K562 (cell line): Measurements from ENCODE around the gene A1BG. TPM values are rescaled to one million over a fixed set of nuclear protein-coding genes. Genes with fewer than 3 reads are reported as not detected.
A peak's percentile ranks its signal among the peaks of the same experiment; 100 is the strongest.

Source experiments
- ATAC-seq: fragments of 200-7000 bp; cut with Tn5 transposase; 3 replicates; pipeline ENCODE4 v1.9.1; 2020; ENCODE audit warnings: moderate library complexity
- BruUV-seq: library from RNA; stranded (reverse); fragments of 400-500 nt; replicated peaks from 2 replicates; lab custom pipeline; 2021; lab: Mats Ljungman, UMichigan
- CTCF ChIA-PET: fragments of 300-600 bp; formaldehyde crosslinking; extraction: SDS; loops from one replicate; lab custom pipeline; 2021; ENCODE audit warnings: low intra/inter-chr PET ratio; lab: Yijun Ruan, JAX
- POLR2A ChIA-PET: fragments of 300-600, 350-650 bp; sonication (Branson Sonifier 250); formaldehyde crosslinking; extraction: SDS; loops from one replicate; lab custom pipeline; 2021; ENCODE audit warnings: antibody characterized with exemption, inconsistent platforms; lab: Yijun Ruan, JAX
- DNase-seq, 4 experiments: peaks; one replicate each; pipeline versions ENCODE4 v3.0.0 to v3.0.0-alpha.2; 2011 to 2018; ENCODE audit warnings: low spot score in 3 of 4, mixed read lengths in 3 of 4; ENCODE audit errors: extremely low read depth in 1 of 4
- FAIRE-seq: peaks from 2 replicates; lab custom pipeline; 2011; peaks lifted over from hg19 to GRCh38; lab: Jason Lieb, UNC
- H2AFZ ChIP-seq: 2 replicates; pipeline ENCODE4 v1.6.0; 2011; ENCODE audit warnings: low read depth, low read length, control low read depth, inconsistent platforms
- H3K27ac ChIP-seq: fragments of 200-600 bp; 3 replicates; pipeline ENCODE4 v1.8.0; 2011; ENCODE audit warnings: low read depth, mild to moderate bottlenecking, control low read depth, inconsistent platforms, low read length, moderate library complexity, mixed read lengths; ENCODE audit errors: extremely low read depth
- H3K27me3 ChIP-seq, 2 experiments: fragments of 300-600 bp in 1 of 2; 2 replicates in 1 of 2; 3 replicates in 1 of 2; pipeline versions ENCODE4 v1.6.0 to v1.8.0; 2011; ENCODE audit warnings: inconsistent platforms in 2 of 2, low read length in 2 of 2, mild to moderate bottlenecking in 1 of 2, mixed read lengths in 1 of 2, moderate library complexity in 1 of 2; ENCODE audit not compliant: control insufficient read depth in 2 of 2, insufficient read depth in 2 of 2
- H3K36me3 ChIP-seq: fragments of 300-600 bp; 3 replicates; pipeline ENCODE4 v1.8.0; 2011; ENCODE audit warnings: mild to moderate bottlenecking, low read length, inconsistent platforms; ENCODE audit not compliant: control insufficient read depth, insufficient read depth
- H3K4me1 ChIP-seq, 2 experiments: fragments of 200-600 bp in 1 of 2; replicated peaks in 1 of 2; 2 replicates in 1 of 2; 3 replicates in 1 of 2; pipeline versions ENCODE4 v1.5.1 to v1.8.0; 2011; ENCODE audit warnings: inconsistent platforms in 2 of 2, low read length in 2 of 2, mild to moderate bottlenecking in 1 of 2, mixed read lengths in 1 of 2, moderate library complexity in 1 of 2; ENCODE audit not compliant: control insufficient read depth in 2 of 2, insufficient read depth in 2 of 2
- H3K4me2 ChIP-seq: 2 replicates; pipeline ENCODE4 v1.6.1; 2011; ENCODE audit warnings: low read length, control low read depth, inconsistent platforms, mixed read lengths; ENCODE audit not compliant: insufficient read depth
- H3K4me3 ChIP-seq: fragments of 200-600 bp; sonication (generic), shearing (Covaris generic); 2 replicates; pipeline ENCODE4 v1.5.1; 2016; ENCODE audit warnings: control low read depth, inconsistent platforms
- H3K79me2 ChIP-seq: fragments of 200-600 bp; 3 replicates; pipeline ENCODE4 v1.8.0; 2011; ENCODE audit warnings: low read length, inconsistent platforms; ENCODE audit not compliant: control insufficient read depth, insufficient read depth
- H3K9ac ChIP-seq, 2 experiments: 2 replicates each; pipeline versions ENCODE4 v1.6.0 to v1.6.1; 2011; ENCODE audit warnings: low read depth in 2 of 2, low read length in 2 of 2, control low read depth in 1 of 2, inconsistent platforms in 1 of 2, mild to moderate bottlenecking in 1 of 2, mixed read lengths in 1 of 2; ENCODE audit not compliant: insufficient read depth in 1 of 2
- H3K9me1 ChIP-seq: one replicate; pipeline ENCODE4 v1.6.0; 2011; ENCODE audit warnings: inconsistent platforms, mild to moderate bottlenecking, low read length, moderate library complexity; ENCODE audit not compliant: control insufficient read depth, insufficient read depth
- H3K9me3 ChIP-seq: replicated peaks from 2 replicates; pipeline ENCODE4 v1.5.1; 2011; ENCODE audit warnings: low read depth, low read length, inconsistent platforms; ENCODE audit not compliant: control insufficient read depth, insufficient read depth
- H4K20me1 ChIP-seq: replicated peaks from 2 replicates; pipeline ENCODE4 v1.6.1; 2011; ENCODE audit warnings: low read length, inconsistent platforms, mixed read lengths; ENCODE audit not compliant: control insufficient read depth, insufficient read depth
- AFF1 ChIP-seq, 2 experiments: fragments of 450-650 bp; IDR thresholded peaks; 2 replicates each; pipeline ENCODE4 v1.6.1; 2018; ENCODE audit warnings: mild to moderate bottlenecking in 2 of 2, low read depth in 1 of 2; ENCODE audit not compliant: partially characterized antibody in 2 of 2
- ARID4B ChIP-seq: sonication (generic); formaldehyde crosslinking; IDR thresholded peaks from 2 replicates; pipeline ENCODE4 v1.8.0; 2022; ENCODE audit warnings: mild to moderate bottlenecking, missing genetic modification reagents
- ASH1L ChIP-seq: fragments of 450-650 bp; IDR thresholded peaks from 2 replicates; pipeline ENCODE4 v1.6.1; 2018; ENCODE audit warnings: borderline replicate concordance, mild to moderate bottlenecking, low read depth; ENCODE audit not compliant: partially characterized antibody
- ATF3 ChIP-seq, 2 experiments: fragments of 450-650 bp in 1 of 2; sonication (generic) in 1 of 2; formaldehyde crosslinking in 1 of 2; IDR thresholded peaks in 1 of 2; conservative IDR thresholded peaks in 1 of 2; 2 replicates each; pipeline versions ENCODE4 v1.6.1 to v1.8.1; 2016 to 2023; ENCODE audit warnings: mild to moderate bottlenecking in 2 of 2, moderate library complexity in 2 of 2, inconsistent platforms in 1 of 2, missing genetic modification reagents in 1 of 2
- KLF10 ChIP-seq: fragments of 250-450 bp; sonication (Bioruptor Pico); IDR thresholded peaks from 2 replicates; pipeline ENCODE4 v1.6.1; 2021; ENCODE audit warnings: matching md5 sums
- PRMT5 ChIP-seq: sonication (generic); formaldehyde crosslinking; IDR thresholded peaks from 2 replicates; pipeline ENCODE4 v1.5.0; 2020; ENCODE audit warnings: missing genetic modification reagents
- ZNF224 ChIP-seq: sonication (generic); formaldehyde crosslinking; IDR thresholded peaks from 2 replicates; pipeline ENCODE4 v1.8.0; 2022; ENCODE audit warnings: mild to moderate bottlenecking, missing genetic modification reagents
- ZNF644 ChIP-seq: fragments of 200-800 bp; sonication (Bioruptor generic); IDR thresholded peaks from 2 replicates; pipeline ENCODE4 v1.6.1; 2016; ENCODE audit warnings: low read depth, missing genetic modification characterization, missing compliant biosample characterization
- WGBS: fragments of 100-300 bp; shearing (Covaris generic); methylation state at CpG from one replicate; pipeline ENCODE4 v1.1.6; 2016; ENCODE audit warnings: low coverage, mixed read lengths; ENCODE audit not compliant: insufficient coverage; ENCODE audit errors: missing lambda C conversion rate; 5-methylcytosine and 5-hydroxymethylcytosine counted together
- in situ Hi-C: fragments of 300-500 bp; cut with MboI; formaldehyde crosslinking; loops from 4 replicates; pipeline ENCODE4 v1.15.0; 2018; ENCODE audit warnings: inconsistent platforms, mixed read lengths
- intact Hi-C: fragments of 100-400 bp; cut with micrococcal nuclease; formaldehyde crosslinking; loops from 2 replicates; pipeline ENCODE4 v1.14.2; 2022
- polyA plus RNA-seq, 8 experiments: library from polyadenylated mRNA; depleted of rRNA in 4 of 8; stranded (reverse) in 5 of 8; unstranded in 3 of 8; fragments of >200 nt; fragmentation: Nextera tagmentation in 2 of 8; fragmentation: Illumina TruSeq in 1 of 8; extraction: Ambion mirVana in 2 of 8; extraction: Trizol in 1 of 8; gene quantifications; 2 replicates each; pipeline versions ENCODE4 v1.2.1 to v1.2.3, GENCODE V29; 2011 to 2014; ENCODE audit warnings: inconsistent platforms in 1 of 8, missing spikeins in 1 of 8
- total RNA-seq, 7 experiments: library from RNA; depleted of rRNA in 6 of 7; stranded (reverse); fragments of >200 nt in 6 of 7; fragmentation: Illumina TruSeq in 2 of 7; extraction: Trizol in 2 of 7; gene quantifications; 2 replicates each; pipeline versions ENCODE4 v1.2.1 to v1.2.3, GENCODE V29; 2011 to 2021; ENCODE audit warnings: low replicate concordance in 1 of 7

Gene A1BG
- total and polyA plus RNA-seq, 9 of the 15 experiments (the other 6 are each of a cell fraction or from before 2014, with no cell fraction given) = 0.10 to 19.8 (median 2.6) TPM

- no TSS peak for BruUV-seq
- FAIRE-seq (peak; percentile 32), DNase-seq (peak; percentile 36 to 61 (median 52)), ATAC-seq (peak; percentile 72)
- H3K27ac ChIP-seq = no peak overlapping the region
- no peak overlapping the region for H3K4me2 ChIP-seq
- H2AFZ ChIP-seq = no peak overlapping the region
- ChIA-PET POLR2A (interaction anchor here (1.0 to 3.9 kb wide), 4 partner anchors 8 to 17 kb away, joined by 6 to 27 read pairs (median 12); partner anchors contain the start of genes ERVK3-1 and ZSCAN22), CTCF (no interaction called here)
- H3K4me3 ChIP-seq = no peak overlapping the region
- peaks cover 28% of the 10 kb centered on the region; the same call in 2 of the 3 replicates for H3K36me3 ChIP-seq
- no peaks in the 10 kb centered on the region; the same call in 2 of the 3 replicates for H3K79me2 ChIP-seq
- intact Hi-C loops = no loop called here
- no peaks in the 10 kb centered on the region for H4K20me1 ChIP-seq
- no peak overlapping the region for H3K9ac ChIP-seq
- H3K9me3 ChIP-seq = 0 out of 2 replicates have a peak, but pooled peaks cover 1% of the 10 kb centered on the region
- no peaks in the 10 kb centered on the region; a peak in 1 of 5 replicates for H3K4me1 ChIP-seq
- WGBS = 29% methylated on average over 6 of the region's 7 CpGs
- H3K27me3 ChIP-seq = no peaks in the 10 kb centered on the region
- H3K9me1 ChIP-seq = no peaks in the 10 kb centered on the region
- in situ Hi-C loops = no loop called here
- TF ChIP-seq ASH1L (no peak), KLF10 (CRISPR knock-in tag) (no peak), ARID4B (CRISPR knock-in tag) (peak; percentile 69), ATF3 (IDR thresholded peaks at IDR 0.05) (no peak), ATF3 (CRISPR knock-in tag; conservative IDR thresholded peaks at IDR 0.05) (0 out of 2 replicates have a peak, but pooled peaks have one; percentile 45), AFF1 (IDR thresholded peaks at IDR 0.05; ENCODE audit: low read depth in 1 of 2, partially characterized antibody in 2 of 2) (peak in 1 of 2 experiments; percentile 99), ZNF644 (tag) (peak; percentile 82; the same call in 1 of the 2 replicates), ZNF224 (CRISPR knock-in tag) (0 out of 2 replicates have a peak, but pooled peaks have one; percentile 64), PRMT5 (CRISPR knock-in tag) (peak; percentile 98)
Measured at GRCh38 chr19:58317476-58318072, 35.7 kb downstream of the A1BG start.
